H9 (cell line): ENCODE results near the gene SPTA1. TPM values are rescaled to one million over a fixed set of nuclear protein-coding genes. Genes with fewer than 3 reads are reported as not detected.

ENCODE experiments used
- DNase-seq: peaks from one replicate; pipeline ENCODE4 v3.0.0-alpha.2; 2017
- H2AFZ ChIP-seq: one replicate; pipeline ENCODE4 v1.6.1; 2013; ENCODE audit warnings: mild to moderate bottlenecking, low read length, control low read depth, moderate library complexity
- H2AK5ac ChIP-seq: 2 replicates; pipeline ENCODE4 v1.6.1; 2013; ENCODE audit warnings: low read length, control low read depth, mixed read lengths; ENCODE audit not compliant: insufficient read length
- H2BK120ac ChIP-seq: one replicate; pipeline ENCODE4 v1.6.1; 2013; ENCODE audit warnings: low read depth, mild to moderate bottlenecking, low read length, control low read depth, inconsistent platforms; ENCODE audit not compliant: poor library complexity, severe bottlenecking
- H2BK12ac ChIP-seq: 2 replicates; pipeline ENCODE4 v1.6.1; 2013; ENCODE audit warnings: low read length, control low read depth, mixed read lengths, low read depth; ENCODE audit not compliant: insufficient read length
- H2BK15ac ChIP-seq: 2 replicates; pipeline ENCODE4 v1.6.1; 2013; ENCODE audit warnings: low read depth, low read length, control low read depth
- H2BK20ac ChIP-seq: one replicate; pipeline ENCODE4 v1.6.1; 2013; ENCODE audit warnings: low read depth, mild to moderate bottlenecking, low read length, control low read depth, inconsistent platforms; ENCODE audit not compliant: poor library complexity, severe bottlenecking
- H2BK5ac ChIP-seq: 2 replicates; pipeline ENCODE4 v1.6.1; 2013; ENCODE audit warnings: low read length, control low read depth, mixed read lengths; ENCODE audit not compliant: insufficient read length
- H3K14ac ChIP-seq: 2 replicates; pipeline ENCODE4 v1.6.1; 2013; ENCODE audit warnings: low read length, control low read depth; ENCODE audit not compliant: insufficient read depth
- H3K18ac ChIP-seq: 2 replicates; pipeline ENCODE4 v1.6.1; 2013; ENCODE audit warnings: low read depth, mild to moderate bottlenecking, mixed read lengths, low read length, control low read depth; ENCODE audit not compliant: insufficient read length
- H3K23ac ChIP-seq: 2 replicates; pipeline ENCODE4 v1.6.1; 2013; ENCODE audit warnings: low read length, control low read depth, mixed read lengths, low read depth; ENCODE audit not compliant: insufficient read length
- H3K23me2 ChIP-seq: 2 replicates; pipeline ENCODE4 v1.6.1; 2013; ENCODE audit warnings: low read depth, mild to moderate bottlenecking, mixed read lengths, low read length, control low read depth; ENCODE audit not compliant: insufficient read length, poor library complexity, severe bottlenecking
- H3K27ac ChIP-seq: 2 replicates; pipeline ENCODE4 v1.5.1; 2013; ENCODE audit warnings: low read length, control low read depth, mixed read lengths, low read depth; ENCODE audit not compliant: insufficient read length
- H3K27me3 ChIP-seq: 2 replicates; pipeline ENCODE4 v1.6.1; 2013; ENCODE audit warnings: low read length, control low read depth, inconsistent platforms; ENCODE audit not compliant: insufficient read depth
- H3K4ac ChIP-seq: 2 replicates; pipeline ENCODE4 v1.6.1; 2013; ENCODE audit warnings: low read depth, mild to moderate bottlenecking, control low read depth, inconsistent platforms, low read length, moderate library complexity
- H3K4me1 ChIP-seq: 2 replicates; pipeline ENCODE4 v1.6.1; 2013; ENCODE audit warnings: low read length, control low read depth, inconsistent platforms; ENCODE audit not compliant: insufficient read depth
- H3K4me2 ChIP-seq: 2 replicates; pipeline ENCODE4 v1.6.1; 2013; ENCODE audit warnings: low read length, control low read depth, mixed read lengths; ENCODE audit not compliant: insufficient read length, insufficient read depth
- H3K56ac ChIP-seq: 2 replicates; pipeline ENCODE4 v1.6.1; 2013; ENCODE audit warnings: low read depth, mild to moderate bottlenecking, mixed read lengths, low read length, control low read depth; ENCODE audit not compliant: insufficient read length
- H3K79me1 ChIP-seq: 2 replicates; pipeline ENCODE4 v1.6.1; 2013; ENCODE audit warnings: low read depth, mild to moderate bottlenecking, moderate library complexity, low read length, control low read depth, inconsistent platforms; ENCODE audit not compliant: insufficient read depth, poor library complexity, severe bottlenecking
- H3K79me2 ChIP-seq: 2 replicates; pipeline ENCODE4 v1.6.1; 2013; ENCODE audit warnings: low read length, control low read depth, inconsistent platforms; ENCODE audit not compliant: insufficient read depth
- H3K9ac ChIP-seq: 2 replicates; pipeline ENCODE4 v1.6.1; 2013; ENCODE audit warnings: low read length, control low read depth, mixed read lengths; ENCODE audit not compliant: insufficient read length; ENCODE audit errors: extremely low read depth
- H3K9me3 ChIP-seq: one replicate; pipeline ENCODE4 v1.6.1; 2013; ENCODE audit warnings: low read depth, low read length, inconsistent platforms; ENCODE audit not compliant: control insufficient read depth
- H3T11ph ChIP-seq: one replicate; pipeline ENCODE4 v1.6.1; 2013; ENCODE audit warnings: mild to moderate bottlenecking, low read length, control low read depth, inconsistent platforms
- H4K20me1 ChIP-seq: one replicate; pipeline ENCODE4 v1.6.1; 2013; ENCODE audit not compliant: control insufficient read depth, insufficient read length, insufficient read depth
- H4K5ac ChIP-seq: 2 replicates; pipeline ENCODE4 v1.6.1; 2013; ENCODE audit warnings: low read depth, mild to moderate bottlenecking, mixed read lengths, low read length, control low read depth; ENCODE audit not compliant: insufficient read length
- H4K8ac ChIP-seq: replicated peaks from 2 replicates; pipeline ENCODE4 v1.6.1; 2013; ENCODE audit warnings: low read length, control low read depth, mixed read lengths, low read depth; ENCODE audit not compliant: insufficient read length
- H4K91ac ChIP-seq: 2 replicates; pipeline ENCODE4 v1.6.1; 2013; ENCODE audit warnings: low read depth, mild to moderate bottlenecking, moderate library complexity, mixed read lengths, low read length, control low read depth; ENCODE audit not compliant: insufficient read length
- H3K27ac Mint-ChIP-seq, 3 experiments: 2 replicates in 2 of 3; 3 replicates in 1 of 3; pipeline ENCODE4 v1.8.0; 2020 to 2021; ENCODE audit warnings: mixed read lengths in 3 of 3, mild to moderate bottlenecking in 1 of 3, moderate library complexity in 1 of 3
- H3K27me3 Mint-ChIP-seq: 2 replicates; pipeline ENCODE4 v1.8.0; 2021; ENCODE audit warnings: low read depth, mild to moderate bottlenecking, moderate library complexity, mixed read lengths
- H3K36me3 Mint-ChIP-seq, 3 experiments: 2 replicates in 2 of 3; 3 replicates in 1 of 3; pipeline ENCODE4 v1.8.0; 2020 to 2021; ENCODE audit warnings: low read depth in 3 of 3, mixed read lengths in 3 of 3; ENCODE audit not compliant: insufficient read depth in 1 of 3
- H3K4me1 Mint-ChIP-seq, 2 experiments: 2 replicates each; pipeline ENCODE4 v1.8.0; 2020; ENCODE audit warnings: mixed read lengths in 2 of 2
- H3K4me3 Mint-ChIP-seq, 2 experiments: 2 replicates in 1 of 2; 3 replicates in 1 of 2; pipeline ENCODE4 v1.8.0; 2020 to 2021; ENCODE audit warnings: mild to moderate bottlenecking in 2 of 2, mixed read lengths in 2 of 2, moderate library complexity in 1 of 2
- H3K9me3 Mint-ChIP-seq, 2 experiments: 2 replicates in 1 of 2; 3 replicates in 1 of 2; pipeline ENCODE4 v1.8.0; 2020; ENCODE audit warnings: mild to moderate bottlenecking in 2 of 2, mixed read lengths in 2 of 2, moderate library complexity in 1 of 2
- CTCF ChIP-seq: fragments of 200-600 bp; sonication (generic); conservative IDR thresholded peaks from 3 replicates; pipeline ENCODE4 v1.8.0; 2021; ENCODE audit warnings: antibody characterized with exemption, mild to moderate bottlenecking
- WGBS: extraction: QIAGEN DNeasy Blood & Tissue Kit; methylation state at CpG from one replicate; pipeline ENCODE4 v1.1.7; 2013; ENCODE audit warnings: missing lambda C conversion rate, low lambda C conversion rate, mixed read lengths; ENCODE audit not compliant: insufficient read length; ENCODE audit errors: extremely low coverage; 5-methylcytosine and 5-hydroxymethylcytosine counted together
- total RNA-seq: library from RNA; stranded (reverse); gene quantifications from 2 replicates; pipeline ENCODE4 v1.2.1, GENCODE V29; 2021

The SPTA1 gene
- total RNA-seq, 1 experiment from 2014 or later, result not detected

- H3T11ph ChIP-seq, result no peak overlapping the region
- no peak overlapping the region for H2BK20ac ChIP-seq
- no peaks in the 10 kb centered on the region for H4K20me1 ChIP-seq
- no peak overlapping the region for H3K14ac ChIP-seq
- Mint-ChIP-seq H3K4me1 (no peaks in the 10 kb centered on the region), H3K4me3 (no peak overlapping the region), H3K9me3 (peaks cover 12 to 14% of the 10 kb centered on the region in 2 experiments), H3K36me3 (peaks cover 6 to 7% (median 7%) of the 10 kb centered on the region in 3 experiments; a peak in 6 of 7 replicates), H3K27me3 (no peaks in the 10 kb centered on the region; the same call in 1 of the 2 replicates), H3K27ac (no peak overlapping the region)
- H2AK5ac ChIP-seq, result no peak overlapping the region
- H3K4me2 ChIP-seq, result no peak overlapping the region
- no peak overlapping the region for H4K91ac ChIP-seq
- H3K27ac ChIP-seq, result no peak overlapping the region
- no peak overlapping the region for H3K56ac ChIP-seq
- H3K9ac ChIP-seq, result no peak overlapping the region
- no peaks in the 10 kb centered on the region for H3K27me3 ChIP-seq
- no peak overlapping the region for H2BK5ac ChIP-seq
- H2BK120ac ChIP-seq, result no peak overlapping the region
- no peak overlapping the region for H2BK12ac ChIP-seq
- no peaks in the 10 kb centered on the region for H3K9me3 ChIP-seq
- H4K5ac ChIP-seq, result no peak overlapping the region
- TF ChIP-seq CTCF, result no peak
- WGBS, result no CpG with 5 or more reads among the region's 2 CpGs
- no peak for DNase-seq
- no peak overlapping the region for H3K4ac ChIP-seq
- H2BK15ac ChIP-seq, result no peak overlapping the region
- no peaks in the 10 kb centered on the region for H3K4me1 ChIP-seq
- H4K8ac ChIP-seq, result no peak overlapping the region
- H2AFZ ChIP-seq, result no peak overlapping the region
- no peaks in the 10 kb centered on the region for H3K79me2 ChIP-seq
- H3K23me2 ChIP-seq, result no peaks in the 10 kb centered on the region
- H3K18ac ChIP-seq, result no peak overlapping the region
- no peak overlapping the region for H3K23ac ChIP-seq
- H3K79me1 ChIP-seq, result no peaks in the 10 kb centered on the region
Observed at GRCh38 chr1:158600735-158601134, 85.8 kb downstream of the SPTA1 start.
